Ovary (tissue), 9 donors: ENCODE data around the gene RPTOR. TPM values are rescaled to one million over a fixed set of nuclear protein-coding genes. Genes with fewer than 3 reads are reported as not detected.

Experiments used
- DNase-seq, 5 donors: peaks; one replicate each; pipeline ENCODE4 v3.0.0-alpha.2; 2019 to 2020
- H3K27ac ChIP-seq, 2 donors: fragments of 200-600 bp; one replicate each; pipeline versions ENCODE4 v1.5.1 to v1.8.0; 2019 to 2022
- H3K27me3 ChIP-seq: fragments of 200-600 bp; one replicate; pipeline ENCODE4 v1.8.0; 2022
- H3K36me3 ChIP-seq: fragments of 200-600 bp; sonication (generic); one replicate; pipeline ENCODE4 v1.5.1; 2019
- H3K4me1 ChIP-seq: one replicate; pipeline ENCODE4 v1.8.1; 2013; ENCODE audit warnings: mild to moderate bottlenecking, moderate library complexity; ENCODE audit not compliant: insufficient read depth
- H3K4me3 ChIP-seq: fragments of 200-600 bp; sonication (generic); one replicate; pipeline ENCODE4 v1.5.1; 2017
- H3K9me3 ChIP-seq, 2 donors: fragments of 200-600 bp in 1 of 2; sonication (generic) in 1 of 2; one replicate each; pipeline versions ENCODE4 v1.5.1 to v1.8.1; 2013 to 2019; ENCODE audit warnings: mild to moderate bottlenecking in 1 of 2, moderate library complexity in 1 of 2
- CTCF ChIP-seq, 3 donors: fragments of 450-650 bp in 2 of 3; fragments of 200-600 bp in 1 of 3; IDR thresholded peaks; one replicate each; pipeline versions ENCODE4 v1.5.1 to v1.8.0; 2016 to 2022; ENCODE audit warnings: antibody characterized with exemption in 3 of 3, mild to moderate bottlenecking in 1 of 3
- EP300 ChIP-seq: sonication (generic); formaldehyde crosslinking; IDR thresholded peaks from one replicate; pipeline ENCODE4 v1.6.1; 2017; ENCODE audit warnings: antibody characterized with exemption
- POLR2A ChIP-seq: fragments of 450-650 bp; IDR thresholded peaks from one replicate; pipeline ENCODE4 v1.6.1; 2017; ENCODE audit warnings: antibody characterized with exemption, mild to moderate bottlenecking, moderate library complexity
- WGBS, 3 donors: extraction: QIAGEN DNeasy Blood & Tissue Kit in 1 of 3; methylation state at CpG; one replicate each; pipeline versions ENCODE4 v1.1.5 to v1.1.7; 2013 to 2017; 5-methylcytosine and 5-hydroxymethylcytosine counted together
- intact Hi-C, 4 donors: fragments of 100-400 bp; cut with DNase I; formaldehyde crosslinking; loops; one replicate each; pipeline versions ENCODE4 v1.11.0 to v1.15.1; 2022 to 2023
- polyA plus RNA-seq, 2 donors: library from polyadenylated mRNA; stranded (reverse); fragments of 200-250 nt in 1 of 2; fragments of 350-450 nt in 1 of 2; fragmentation: Illumina TruSeq in 1 of 2; extraction: RNeasy Lipid Tissue Mini Kit (QIAGEN cat#74804) in 1 of 2; gene quantifications; one replicate each; pipeline ENCODE4 v1.2.3, GENCODE V29; 2013 to 2014
- total RNA-seq, 7 donors: library from RNA; depleted of rRNA in 2 of 7; stranded (reverse); fragments of >200 nt in 2 of 7; fragmentation: NEBNext Ultra II Directional in 3 of 7; extraction: Animal tissue kit (Norgen Biotek cat#: 25700) in 3 of 7; gene quantifications; one replicate each; pipeline versions ENCODE4 v1.1.0 to v1.2.4, GENCODE V29; 2016 to 2023
- donor health status: DM: no; HTN: no; CAD: no; lungs with moderate emphysema.
- donor health status: DM: no; HTN: no; CAD: no.
- donor health status: Bipolar disorder and iron deficiency.
- donor health status: DM: yes; HTN: yes; CAD: no.
- donor health status: DM: no; HTN: no; CAD: no.
- donor health status: DM: yes; HTN: yes; CAD: no.

Gene RPTOR
- total and polyA plus RNA-seq, 9 donors: 11.1 to 41.9 (median 27.9) TPM

GRCh38 chr17:80884811-80885210, 340.2 kb downstream of the RPTOR start:
- DNase-seq: peak in 1 of 5 donors; percentile 28
- WGBS, 3 donors: 97% methylated on average over 22 of the region's 22 CpGs
- no peaks in the 10 kb centered on the region for H3K4me1 ChIP-seq
- no peaks in the 10 kb centered on the region for H3K9me3 ChIP-seq
- intact Hi-C loops: no loop called here
- H3K27me3 ChIP-seq: no peaks in the 10 kb centered on the region
- no peak overlapping the region for H3K27ac ChIP-seq
- no peaks in the 10 kb centered on the region for H3K36me3 ChIP-seq
- TF ChIP-seq POLR2A (no peak), EP300 (no peak), CTCF (IDR thresholded peaks at IDR 0.05) (no peak)
- H3K4me3 ChIP-seq: no peak overlapping the region

- no peaks in the 10 kb centered on the region for H3K27me3 ChIP-seq
- intact Hi-C loops: no loop called here
- no peaks in the 10 kb centered on the region for H3K9me3 ChIP-seq
- no peaks in the 10 kb centered on the region for H3K4me1 ChIP-seq
- H3K4me3 ChIP-seq: no peak overlapping the region
- no peak overlapping the region for H3K27ac ChIP-seq
- WGBS, 3 donors: 91 to 95% (median 92%) methylated on average over 22 of the region's 22 CpGs
- H3K36me3 ChIP-seq: no peaks in the 10 kb centered on the region
- TF ChIP-seq EP300 (no peak), POLR2A (no peak), CTCF (IDR thresholded peaks at IDR 0.05) (no peak)
- DNase-seq: peak in 1 of 5 donors; percentile 3
These were observed 341.4 kb downstream of the RPTOR start for GRCh38 chr17:80885947-80886582.

- DNase-seq: no peak
- TF ChIP-seq POLR2A: no peak
- no peak for TF ChIP-seq EP300
- TF ChIP-seq CTCF (IDR thresholded peaks at IDR 0.05): no peak
- 91 to 96% (median 93%) methylated on average over 30 to 42 of the region's 42 CpGs for WGBS, 3 donors
- H3K4me3 ChIP-seq: no peak overlapping the region
- intact Hi-C loops: no loop called here
- no peaks in the 10 kb centered on the region for H3K36me3 ChIP-seq
- H3K27me3 ChIP-seq: no peaks in the 10 kb centered on the region
- H3K4me1 ChIP-seq: no peaks in the 10 kb centered on the region
- no peaks in the 10 kb centered on the region for H3K9me3 ChIP-seq
- no peak overlapping the region for H3K27ac ChIP-seq
These were observed 342.3 kb downstream of the RPTOR start for GRCh38 chr17:80886641-80887573.

- Histone ChIP-seq H3K4me3 (no peak overlapping the region), H3K27me3 (no peaks in the 10 kb centered on the region), H3K36me3 (no peaks in the 10 kb centered on the region), H3K4me1 (peaks cover 5% of the 10 kb centered on the region), H3K9me3 (no peaks in the 10 kb centered on the region), H3K27ac (no peak overlapping the region)
- no peak for TF ChIP-seq POLR2A
- intact Hi-C loops: no loop called here
- no peak for DNase-seq
- WGBS, 3 donors: 89 to 91% (median 90%) methylated on average over 10 of the region's 10 CpGs
These were observed 343.1 kb downstream of the RPTOR start for GRCh38 chr17:80887639-80888175.
